Endometrial microvascular endothelial cells (primary cell): ENCODE measurements around the gene TDRD1. TPM values are rescaled to one million over a fixed set of nuclear protein-coding genes. Genes with fewer than 3 reads are reported as not detected.

Source experiments
- in situ Hi-C: cut with HindIII; loops from 2 replicates; pipeline ENCODE4 v1.10.0; 2017; ENCODE audit warnings: low sequenced_read_pairs, low pct_unique_long_range_greater_than_20kb; ENCODE audit errors: inconsistent ontology term
- total RNA-seq: library from RNA; depleted of rRNA; stranded (reverse); fragments of >200 nt; gene quantifications from one replicate; pipeline ENCODE4 v1.2.3, GENCODE V29; 2015; ENCODE audit errors: inconsistent ontology term

Gene TDRD1
- total RNA-seq, 1 donor from 2014 or later, result under 0.01 TPM

- in situ Hi-C loops, result no loop called here
These were observed 73.7 kb downstream of the TDRD1 start for GRCh38 chr10:114252883-114253282.

- in situ Hi-C loops, result no loop called here
These were observed 76.1 kb downstream of the TDRD1 start for GRCh38 chr10:114255227-114255626.

- in situ Hi-C loops, result no loop called here
These were observed 77.0 kb downstream of the TDRD1 start for GRCh38 chr10:114256008-114256765.

- in situ Hi-C loops, result no loop called here
These were observed 77.7 kb downstream of the TDRD1 start for GRCh38 chr10:114256822-114257221.

- in situ Hi-C loops, result no loop called here
These were observed 78.3 kb downstream of the TDRD1 start for GRCh38 chr10:114257498-114257897.

GRCh38 chr10:114258274-114258840 is 79.2 kb downstream of the TDRD1 start:
- in situ Hi-C loops, result no loop called here

GRCh38 chr10:114259824-114260223 is 80.7 kb downstream of the TDRD1 start:
- in situ Hi-C loops, result no loop called here

- in situ Hi-C loops, result no loop called here
These were observed 81.2 kb downstream of the TDRD1 start for GRCh38 chr10:114260366-114260765.

GRCh38 chr10:114261076-114261475 is 81.9 kb downstream of the TDRD1 start:
- in situ Hi-C loops, result no loop called here

GRCh38 chr10:114262496-114262895 is 83.3 kb downstream of the TDRD1 start:
- in situ Hi-C loops, result no loop called here

- in situ Hi-C loops, result no loop called here
These were observed 86.4 kb downstream of the TDRD1 start for GRCh38 chr10:114265392-114266053.

GRCh38 chr10:114266521-114266920 is 87.4 kb downstream of the TDRD1 start:
- in situ Hi-C loops, result no loop called here

- in situ Hi-C loops, result no loop called here
These were observed 92.1 kb downstream of the TDRD1 start for GRCh38 chr10:114271075-114271778.

- in situ Hi-C loops, result no loop called here
These were observed 92.6 kb downstream of the TDRD1 start for GRCh38 chr10:114271779-114272167.

GRCh38 chr10:114272696-114273095 is 93.5 kb downstream of the TDRD1 start:
- in situ Hi-C loops, result no loop called here

- in situ Hi-C loops, result no loop called here
These were observed 94.8 kb downstream of the TDRD1 start for GRCh38 chr10:114273910-114274309.

GRCh38 chr10:114274616-114275453 is 95.7 kb downstream of the TDRD1 start:
- in situ Hi-C loops, result no loop called here

GRCh38 chr10:114276066-114276465 is 96.9 kb downstream of the TDRD1 start:
- in situ Hi-C loops, result no loop called here

GRCh38 chr10:114276671-114277070 is 97.5 kb downstream of the TDRD1 start:
- in situ Hi-C loops, result no loop called here
